ENCODE data around the gene CELA1. TPM values are rescaled to one million over a fixed set of nuclear protein-coding genes. Genes with fewer than 3 reads are reported as not detected.

Gene CELA1
- total RNA-seq, 1 experiment from 2014 or later: not detected

DNA sequence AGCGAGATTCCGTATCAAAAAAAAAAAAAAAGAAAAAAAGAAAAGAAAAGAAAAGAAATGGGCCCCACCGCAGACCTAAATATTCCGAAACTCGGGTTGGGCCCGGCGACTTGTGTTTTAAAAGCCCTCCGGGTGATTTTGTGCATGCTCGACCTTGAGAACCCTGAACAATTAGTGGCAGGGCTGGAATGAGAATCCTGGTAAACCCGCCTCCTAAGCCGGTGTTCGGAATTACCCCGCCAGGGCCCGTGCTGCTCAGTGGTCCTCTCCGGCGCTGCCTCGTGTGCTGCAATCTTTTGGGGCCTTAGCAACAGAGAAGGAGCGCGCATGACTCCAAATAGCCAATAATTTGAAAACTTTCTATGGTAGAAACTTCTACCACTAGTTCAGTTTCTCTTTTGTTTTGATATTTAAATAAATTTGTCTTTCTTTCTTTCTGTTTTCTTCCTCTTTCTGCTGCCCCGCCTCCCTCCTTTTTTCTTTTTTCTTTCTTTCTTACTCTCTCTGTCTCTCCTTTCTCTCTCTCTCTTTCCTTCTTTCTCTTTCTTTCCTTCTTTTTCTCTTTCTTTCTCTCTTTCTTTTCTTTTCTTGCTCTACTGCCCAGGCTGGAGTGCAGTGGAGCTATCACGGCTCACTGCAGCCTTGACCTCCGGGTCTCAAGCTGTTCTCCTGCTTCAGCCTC, 46.2 kb upstream of the CELA1 start:
- H3K9me3 ChIP-seq (ENCODE audit: control insufficient read depth in 1 of 2, insufficient read depth in 1 of 2, low read depth in 1 of 2, low read length in 2 of 2): no peaks in the 10 kb centered on the region
- no peak overlapping the region for H3K27ac ChIP-seq (ENCODE audit: low read depth, low read length)
- peaks cover 5 to 20% of the 10 kb centered on the region in 2 experiments; a peak in 2 of 4 replicates for H3K4me1 ChIP-seq (ENCODE audit: control insufficient read depth in 1 of 2, insufficient read depth in 2 of 2, low read length in 2 of 2)
- ChIA-PET RAD21 (ENCODE audit: low non-redundant PET in 1 of 2, low total read pairs in 2 of 2, uncharacterized antibody in 2 of 2, unreplicated experiment in 2 of 2) (no interaction called here), CTCF (interaction anchor here (0.6 kb wide), 1 partner anchor 921 kb away, joined by 3 read pairs; no protein-coding TSS in a partner anchor), POLR2A (no interaction called here)
- H2AFZ ChIP-seq (ENCODE audit: low read depth, low read length, poor library complexity, severe bottlenecking): peak overlapping the region; percentile 11
- no peaks in the 10 kb centered on the region for H3K79me2 ChIP-seq (ENCODE audit: insufficient read depth, low read length)
- no peaks in the 10 kb centered on the region for H3K27me3 ChIP-seq (ENCODE audit: insufficient read depth, low read length)
- H3K9me2 ChIP-seq (ENCODE audit: insufficient read depth): no peaks in the 10 kb centered on the region
- TF ChIP-seq SRF (IDR thresholded peaks at IDR 0.05; ENCODE audit: low read depth): no peak
- peak; percentile 20; the same call in 1 of the 2 replicates for TF ChIP-seq MAX (IDR thresholded peaks at IDR 0.05)
- no peaks in the 10 kb centered on the region for H4K20me1 ChIP-seq (ENCODE audit: insufficient read depth)
- ATAC-seq (peak; percentile 31; the same call in 1 of the 2 replicates), DNase-seq (ENCODE audit: low read depth, low spot score) (no peak)
- intact Hi-C loops (cut with micrococcal nuclease): no loop called here
- H3K36me3 ChIP-seq (ENCODE audit: control insufficient read depth in 1 of 2, insufficient read depth in 2 of 2, low read length in 2 of 2): no peaks in the 10 kb centered on the region
- H3K9ac ChIP-seq (ENCODE audit: low read length): peak overlapping the region; percentile 77
- H3K4me2 ChIP-seq (ENCODE audit: low read length): peak overlapping the region; percentile 96
- BruUV-seq (replicated peaks): TSS peak; percentile 65
- peak overlapping the region; percentile 68 to 89 for H3K4me3 ChIP-seq (replicated peaks in 1 of 2; ENCODE audit: low read depth in 1 of 2, low read length in 2 of 2)

DNA sequence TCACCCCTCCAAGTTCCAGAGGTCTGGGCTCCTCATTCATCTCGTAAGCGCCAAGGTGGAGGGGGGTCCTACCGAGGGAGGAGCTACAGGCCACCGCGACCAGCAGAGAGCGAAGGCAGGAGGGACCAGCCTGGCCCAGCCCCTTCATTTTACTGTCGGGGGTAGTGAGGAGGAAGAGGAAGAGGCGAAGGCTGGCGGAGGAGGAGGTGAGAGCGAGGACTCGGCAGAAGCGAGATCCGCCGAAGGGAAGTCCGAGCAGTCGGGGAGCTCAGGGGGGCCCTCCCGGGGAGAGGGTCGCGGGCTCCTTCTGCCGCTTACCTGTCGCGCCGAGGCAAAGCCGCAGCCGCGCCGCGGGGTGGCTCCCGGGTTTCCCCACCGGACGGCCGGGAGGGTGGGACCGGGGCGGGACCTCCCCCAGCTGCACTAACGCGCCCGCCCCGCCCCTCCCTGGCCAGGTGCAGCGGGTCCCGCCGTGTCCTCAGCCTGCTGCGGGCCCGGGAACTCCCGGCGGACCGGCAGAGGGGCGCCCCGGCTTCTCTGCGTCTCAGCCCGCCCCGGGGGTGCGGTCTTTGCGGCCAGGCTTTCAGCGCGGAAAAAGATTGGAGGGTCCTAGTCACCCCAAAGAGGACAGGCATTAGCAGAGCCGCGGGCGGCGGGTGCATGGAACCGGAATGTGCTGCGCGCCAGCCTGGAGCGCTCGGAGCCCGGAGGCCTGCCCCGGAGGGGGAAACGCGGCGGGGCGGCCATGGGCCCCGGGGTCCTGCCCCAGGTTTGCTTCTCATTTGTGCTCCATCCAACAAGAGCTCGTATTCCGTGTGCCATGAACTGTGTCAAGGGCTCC, 45.0 kb upstream of the CELA1 start, which contains the start of gene GALNT6:
Gene GALNT6, minus strand, starts transcription at position 124 of the 841 bp plus-strand sequence. CDS start 11,625 bp downstream, outside the sequence.
- Histone ChIP-seq H4K20me1 (ENCODE audit: insufficient read depth) (no peaks in the 10 kb centered on the region), H3K79me2 (ENCODE audit: insufficient read depth, low read length) (no peaks in the 10 kb centered on the region), H3K4me3 (replicated peaks in 1 of 2; ENCODE audit: low read depth in 1 of 2, low read length in 2 of 2) (peak within 1 kb of the TSS; percentile 68 to 89), H3K36me3 (ENCODE audit: control insufficient read depth in 1 of 2, insufficient read depth in 2 of 2, low read length in 2 of 2) (no peaks in the 10 kb centered on the region), H3K9me3 (ENCODE audit: control insufficient read depth in 1 of 2, insufficient read depth in 1 of 2, low read depth in 1 of 2, low read length in 2 of 2) (no peaks in the 10 kb centered on the region), H3K4me2 (ENCODE audit: low read length) (peak within 1 kb of the TSS; percentile 96), H2AFZ (ENCODE audit: low read depth, low read length, poor library complexity, severe bottlenecking) (peak within 1 kb of the TSS; percentile 77), H3K9ac (ENCODE audit: low read length) (peak within 1 kb of the TSS; percentile 77), H3K27ac (ENCODE audit: low read depth, low read length) (peak within 1 kb of the TSS; percentile 39), H3K9me2 (ENCODE audit: insufficient read depth) (no peaks in the 10 kb centered on the region), H3K27me3 (ENCODE audit: insufficient read depth, low read length) (no peaks in the 10 kb centered on the region), H3K4me1 (ENCODE audit: control insufficient read depth in 1 of 2, insufficient read depth in 2 of 2, low read length in 2 of 2) (peaks cover 5 to 20% of the 10 kb centered on the region in 2 experiments; a peak in 2 of 4 replicates)
- peak; percentile 89 for ATAC-seq
- DNase-seq (ENCODE audit: low read depth, low spot score): no peak
- ChIA-PET POLR2A (interaction anchor here (0.6 to 2.1 kb wide), 3 partner anchors 11 to 457 kb away, joined by 3 to 6 read pairs (median 5); partner anchors contain the start of gene FIGNL2), CTCF (interaction anchor here (0.6 to 1.5 kb wide), 2 partner anchors 484 to 919 kb away, joined by 3 read pairs; no protein-coding TSS in a partner anchor), RAD21 (ENCODE audit: low non-redundant PET in 1 of 2, low total read pairs in 2 of 2, uncharacterized antibody in 2 of 2, unreplicated experiment in 2 of 2) (interaction anchor here in 1 of 2 experiments (0.7 kb wide), 1 partner anchor 31 kb away, joined by 3 read pairs; no protein-coding TSS in a partner anchor)
- BruUV-seq (replicated peaks): no TSS peak
- intact Hi-C loops (cut with micrococcal nuclease): no loop called here
- TF ChIP-seq REST (IDR thresholded peaks at IDR 0.05; ENCODE audit: low read depth) (no peak), SP1 (IDR thresholded peaks at IDR 0.05; ENCODE audit: low read depth) (no peak), POLR2AphosphoS5 (IDR thresholded peaks at IDR 0.05; ENCODE audit: low read depth, low read length) (peak; percentile 74), CBX3 (IDR thresholded peaks at IDR 0.05; ENCODE audit: low read depth) (no peak)
- TF ChIP-seq, protein P1, sequence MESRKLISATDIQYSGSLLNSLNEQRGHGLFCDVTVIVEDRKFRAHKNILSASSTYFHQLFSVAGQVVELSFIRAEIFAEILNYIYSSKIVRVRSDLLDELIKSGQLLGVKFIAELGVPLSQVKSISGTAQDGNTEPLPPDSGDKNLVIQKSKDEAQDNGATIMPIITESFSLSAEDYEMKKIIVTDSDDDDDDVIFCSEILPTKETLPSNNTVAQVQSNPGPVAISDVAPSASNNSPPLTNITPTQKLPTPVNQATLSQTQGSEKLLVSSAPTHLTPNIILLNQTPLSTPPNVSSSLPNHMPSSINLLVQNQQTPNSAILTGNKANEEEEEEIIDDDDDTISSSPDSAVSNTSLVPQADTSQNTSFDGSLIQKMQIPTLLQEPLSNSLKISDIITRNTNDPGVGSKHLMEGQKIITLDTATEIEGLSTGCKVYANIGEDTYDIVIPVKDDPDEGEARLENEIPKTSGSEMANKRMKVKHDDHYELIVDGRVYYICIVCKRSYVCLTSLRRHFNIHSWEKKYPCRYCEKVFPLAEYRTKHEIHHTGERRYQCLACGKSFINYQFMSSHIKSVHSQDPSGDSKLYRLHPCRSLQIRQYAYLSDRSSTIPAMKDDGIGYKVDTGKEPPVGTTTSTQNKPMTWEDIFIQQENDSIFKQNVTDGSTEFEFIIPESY (IDR thresholded peaks at IDR 0.05; ENCODE audit: extremely low read depth, insufficient replicate concordance, low read length): no peak
